ENCODE measurements around the gene TXNDC5. TPM values are rescaled to one million over a fixed set of nuclear protein-coding genes. Genes with fewer than 3 reads are reported as not detected.

TXNDC5 gene
- total and polyA plus RNA-seq, 9 of the 15 experiments (the other 6 are each of a cell fraction or from before 2014, with no cell fraction given): 33.9 to 156 (median 137) TPM

DNA sequence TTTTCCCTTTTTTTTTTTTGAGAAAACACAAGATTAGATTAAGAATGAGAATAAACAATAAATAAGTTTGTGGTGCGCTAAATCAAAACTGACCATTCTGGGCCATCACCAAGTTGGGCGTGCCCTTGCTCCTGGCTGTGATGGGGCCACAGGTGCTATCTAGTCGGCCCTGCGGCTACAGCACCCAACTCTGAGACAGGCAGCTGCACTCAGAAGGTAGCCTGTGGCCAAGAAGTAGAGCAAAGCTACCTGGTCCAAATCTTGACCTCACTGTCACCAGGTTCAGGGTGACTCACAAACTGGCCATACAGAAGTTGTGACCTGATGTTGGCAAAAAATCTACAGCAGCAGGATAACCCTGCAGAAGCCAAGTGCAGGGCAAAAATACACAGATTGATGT is 3.4 kb downstream of the TXNDC5 start:
- WGBS (ENCODE audit: insufficient coverage, low coverage, missing lambda C conversion rate): 34% methylated on average over 4 of the region's 4 CpGs
- FAIRE-seq: no peak
- TF ChIP-seq CTBP1 (IDR thresholded peaks at IDR 0.05; ENCODE audit: borderline replicate concordance) (0 out of 2 replicates have a peak, but pooled peaks have one; percentile 29), NFE2 (IDR thresholded peaks at IDR 0.05; ENCODE audit: low read depth) (no peak), RCOR1 (IDR thresholded peaks at IDR 0.05; ENCODE audit: borderline replicate concordance in 1 of 2, low read depth in 2 of 2, low read length in 2 of 2) (peak in 1 of 2 experiments; percentile 70; a peak in 2 of 4 replicates), ZBTB33 (CRISPR knock-in tag; IDR thresholded peaks at IDR 0.05) (0 out of 2 replicates have a peak, but pooled peaks have one; percentile 41), CBX8 (IDR thresholded peaks at IDR 0.05; ENCODE audit: borderline replicate concordance, extremely low read depth, low read depth, low read length, poor library complexity, severe bottlenecking) (no peak), TCF3 (CRISPR knock-in tag; IDR thresholded peaks at IDR 0.05) (no peak)
- Histone ChIP-seq H3K79me2 (ENCODE audit: control insufficient read depth, insufficient read depth, low read length) (peaks cover 53% of the 10 kb centered on the region), H3K4me1 (replicated peaks in 1 of 2; ENCODE audit: control insufficient read depth in 2 of 2, insufficient read depth in 2 of 2, low read length in 2 of 2) (peaks cover 23 to 24% of the 10 kb centered on the region in 2 experiments), H3K4me3 (no peak overlapping the region), H3K4me2 (ENCODE audit: insufficient read depth, low read length) (no peak overlapping the region), H3K27ac (ENCODE audit: extremely low read depth, low read depth, low read length) (no peak overlapping the region), H4K20me1 (replicated peaks; ENCODE audit: control insufficient read depth, insufficient read depth, low read length) (peaks cover 54% of the 10 kb centered on the region), H3K9me3 (replicated peaks; ENCODE audit: control insufficient read depth, insufficient read depth, low read depth, low read length) (no peaks in the 10 kb centered on the region), H3K27me3 (ENCODE audit: control insufficient read depth in 2 of 2, insufficient read depth in 2 of 2, low read length in 2 of 2) (no peaks in the 10 kb centered on the region), H2AFZ (ENCODE audit: low read depth, low read length) (no peak overlapping the region), H3K36me3 (ENCODE audit: control insufficient read depth, insufficient read depth, low read length) (peaks cover 58% of the 10 kb centered on the region), H3K9me1 (ENCODE audit: control insufficient read depth, insufficient read depth, low read length) (peaks cover 8% of the 10 kb centered on the region), H3K9ac (ENCODE audit: insufficient read depth in 1 of 2, low read depth in 2 of 2, low read length in 2 of 2) (peak overlapping the region in 1 of 2 experiments; percentile 11; a peak in 1 of 4 replicates)
- ATAC-seq: no peak
- DNase-seq (ENCODE audit: extremely low read depth in 1 of 4, low spot score in 3 of 4): peak in 1 of 4 experiments; percentile 34
- in situ Hi-C loops (cut with MboI) (no loop called here), intact Hi-C loops (cut with micrococcal nuclease) (no loop called here)
- BruUV-seq (replicated peaks): no TSS peak
- POLR2A ChIA-PET: no interaction called here
- CTCF ChIA-PET (ENCODE audit: low intra/inter-chr PET ratio): no interaction called here
